Nephron progenitor cell (in vitro differentiated cells): ENCODE measurements around the gene ADGRV1.

ENCODE experiments used
- DNase-seq: peaks from one replicate; pipeline ENCODE4 v3.0.0; 2021
- H3K27ac Mint-ChIP-seq: 2 replicates; pipeline ENCODE4 v1.8.0; 2021; ENCODE audit warnings: mild to moderate bottlenecking, moderate library complexity, mixed read lengths
- H3K27me3 Mint-ChIP-seq: 2 replicates; pipeline ENCODE4 v1.8.0; 2021; ENCODE audit warnings: mild to moderate bottlenecking, low read depth, mixed read lengths; ENCODE audit not compliant: poor library complexity
- H3K36me3 Mint-ChIP-seq: 2 replicates; pipeline ENCODE4 v1.8.0; 2021; ENCODE audit warnings: low read depth, mixed read lengths
- H3K4me1 Mint-ChIP-seq: 2 replicates; pipeline ENCODE4 v1.8.0; 2021; ENCODE audit warnings: mixed read lengths
- H3K4me3 Mint-ChIP-seq: 2 replicates; pipeline ENCODE4 v1.8.0; 2021; ENCODE audit warnings: mild to moderate bottlenecking, moderate library complexity, mixed read lengths
- H3K9me3 Mint-ChIP-seq: 2 replicates; pipeline ENCODE4 v1.8.0; 2021; ENCODE audit warnings: mild to moderate bottlenecking, moderate library complexity, mixed read lengths
- CTCF ChIP-seq: fragments of 200-600 bp; sonication (generic); IDR thresholded peaks from 2 replicates; pipeline ENCODE4 v1.5.0; 2021; ENCODE audit warnings: antibody characterized with exemption

Gene ADGRV1

GRCh38 chr5:90554358-90555006 is 4.1 kb upstream of the ADGRV1 start:
- TF ChIP-seq CTCF, result no peak
- peaks cover 24% of the 10 kb centered on the region for H3K4me1 Mint-ChIP-seq
- no peak for DNase-seq
- no peaks in the 10 kb centered on the region for H3K9me3 Mint-ChIP-seq
- no peak overlapping the region for H3K4me3 Mint-ChIP-seq
- H3K36me3 Mint-ChIP-seq, result no peaks in the 10 kb centered on the region
- no peaks in the 10 kb centered on the region for H3K27me3 Mint-ChIP-seq
- no peak overlapping the region for H3K27ac Mint-ChIP-seq

- no peak for TF ChIP-seq CTCF
- no peaks in the 10 kb centered on the region for H3K27me3 Mint-ChIP-seq
- H3K9me3 Mint-ChIP-seq, result no peaks in the 10 kb centered on the region
- no peaks in the 10 kb centered on the region for H3K36me3 Mint-ChIP-seq
- no peak overlapping the region for H3K4me3 Mint-ChIP-seq
- peaks cover 36% of the 10 kb centered on the region for H3K4me1 Mint-ChIP-seq
- H3K27ac Mint-ChIP-seq, result no peak overlapping the region
- DNase-seq, result no peak
These were observed 2.9 kb upstream of the ADGRV1 start for GRCh38 chr5:90555666-90556065.

DNA sequence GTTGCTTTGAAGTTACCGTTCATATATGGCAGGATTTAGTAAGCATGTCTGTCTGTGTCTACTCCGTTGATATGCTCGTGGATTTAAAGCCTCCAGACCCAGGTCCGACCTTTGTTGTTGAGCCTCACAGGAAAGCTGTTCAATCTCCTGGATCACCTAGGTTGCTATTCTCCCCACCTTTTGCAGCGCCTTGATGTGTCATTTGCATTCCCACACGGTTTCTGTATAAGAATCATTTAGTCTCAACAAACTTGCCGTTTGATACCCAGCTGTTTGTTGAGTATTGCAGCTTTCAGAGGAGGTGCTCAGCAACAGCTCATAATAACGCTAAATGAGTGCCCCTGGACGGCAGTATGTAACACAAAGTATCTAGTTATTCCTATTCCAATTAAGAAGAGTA is 1.2 kb upstream of the ADGRV1 start:
- Mint-ChIP-seq H3K4me1 (peaks cover 54% of the 10 kb centered on the region), H3K9me3 (no peaks in the 10 kb centered on the region), H3K36me3 (no peaks in the 10 kb centered on the region), H3K27me3 (no peaks in the 10 kb centered on the region), H3K27ac (no peak overlapping the region), H3K4me3 (peak overlapping the region; percentile 92)
- TF ChIP-seq CTCF, result no peak
- no peak for DNase-seq

GRCh38 chr5:90557871-90558270 is 726 bp upstream of the ADGRV1 start:
- Mint-ChIP-seq H3K27ac (no peak overlapping the region), H3K27me3 (no peaks in the 10 kb centered on the region), H3K4me3 (peak overlapping the region; percentile 92), H3K4me1 (peaks cover 58% of the 10 kb centered on the region), H3K36me3 (no peaks in the 10 kb centered on the region), H3K9me3 (no peaks in the 10 kb centered on the region)
- TF ChIP-seq CTCF, result no peak
- no peak for DNase-seq

DNA sequence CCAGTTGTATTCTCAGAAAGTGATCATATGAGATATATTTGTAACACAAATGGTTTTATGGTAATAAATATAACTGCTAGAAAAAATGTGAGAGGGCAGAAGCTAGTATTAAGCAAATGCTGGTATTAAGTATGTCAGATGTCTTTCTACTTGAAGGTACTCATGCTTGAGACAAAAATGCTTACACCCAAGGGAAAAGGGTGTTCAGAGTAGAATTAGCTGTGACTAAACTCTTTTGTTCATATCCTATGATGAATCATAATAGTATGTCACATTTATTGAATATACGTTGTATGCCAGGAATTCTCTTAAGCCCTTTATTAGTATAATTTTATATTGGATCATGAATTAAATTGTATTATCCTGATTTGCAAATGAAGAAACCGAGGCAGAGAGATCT is 2.2 kb downstream of the ADGRV1 start:
- Mint-ChIP-seq H3K27ac (no peak overlapping the region), H3K36me3 (peaks cover 15% of the 10 kb centered on the region), H3K4me3 (peak overlapping the region; percentile 92), H3K9me3 (peaks cover 14% of the 10 kb centered on the region), H3K27me3 (no peaks in the 10 kb centered on the region), H3K4me1 (peaks cover 61% of the 10 kb centered on the region)
- no peak for DNase-seq
- TF ChIP-seq CTCF, result no peak

DNA sequence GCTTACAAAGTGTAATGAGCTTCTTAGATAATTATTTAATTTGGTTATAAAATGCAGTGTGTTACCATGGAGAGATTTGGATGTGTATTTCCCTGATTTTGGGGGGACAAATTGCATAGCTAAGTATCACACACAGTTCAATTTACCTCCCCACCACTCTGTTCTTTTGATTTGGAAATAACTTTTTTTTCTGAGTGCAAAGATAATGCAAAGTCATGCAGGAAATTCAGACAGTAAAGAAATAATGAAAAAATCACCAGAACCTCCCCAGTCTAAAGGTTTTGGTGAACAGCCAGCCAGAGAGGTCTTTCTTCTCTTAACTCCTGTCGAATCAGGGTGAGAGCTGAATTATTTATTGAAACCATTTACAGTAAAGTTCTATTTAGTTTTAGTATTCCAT is 3.2 kb downstream of the ADGRV1 start:
- peak overlapping the region; percentile 55 for H3K27ac Mint-ChIP-seq
- peaks cover 54% of the 10 kb centered on the region for H3K4me1 Mint-ChIP-seq
- H3K9me3 Mint-ChIP-seq, result peaks cover 20% of the 10 kb centered on the region
- peak overlapping the region; percentile 62 for H3K4me3 Mint-ChIP-seq
- TF ChIP-seq CTCF, result no peak
- DNase-seq, result no peak
- no peaks in the 10 kb centered on the region for H3K27me3 Mint-ChIP-seq
- H3K36me3 Mint-ChIP-seq, result peaks cover 25% of the 10 kb centered on the region
